ENCODE results near the gene PRG2. TPM values are rescaled to one million over a fixed set of nuclear protein-coding genes. Genes with fewer than 3 reads are reported as not detected.
A peak's percentile ranks its signal among the peaks of the same experiment; 100 is the strongest.

PRG2 gene
- total and polyA plus RNA-seq, 9 of the 15 experiments (the other 6 are each of a cell fraction or from before 2014, with no cell fraction given), result 1.8 to 78.0 (median 26.6) TPM

DNA sequence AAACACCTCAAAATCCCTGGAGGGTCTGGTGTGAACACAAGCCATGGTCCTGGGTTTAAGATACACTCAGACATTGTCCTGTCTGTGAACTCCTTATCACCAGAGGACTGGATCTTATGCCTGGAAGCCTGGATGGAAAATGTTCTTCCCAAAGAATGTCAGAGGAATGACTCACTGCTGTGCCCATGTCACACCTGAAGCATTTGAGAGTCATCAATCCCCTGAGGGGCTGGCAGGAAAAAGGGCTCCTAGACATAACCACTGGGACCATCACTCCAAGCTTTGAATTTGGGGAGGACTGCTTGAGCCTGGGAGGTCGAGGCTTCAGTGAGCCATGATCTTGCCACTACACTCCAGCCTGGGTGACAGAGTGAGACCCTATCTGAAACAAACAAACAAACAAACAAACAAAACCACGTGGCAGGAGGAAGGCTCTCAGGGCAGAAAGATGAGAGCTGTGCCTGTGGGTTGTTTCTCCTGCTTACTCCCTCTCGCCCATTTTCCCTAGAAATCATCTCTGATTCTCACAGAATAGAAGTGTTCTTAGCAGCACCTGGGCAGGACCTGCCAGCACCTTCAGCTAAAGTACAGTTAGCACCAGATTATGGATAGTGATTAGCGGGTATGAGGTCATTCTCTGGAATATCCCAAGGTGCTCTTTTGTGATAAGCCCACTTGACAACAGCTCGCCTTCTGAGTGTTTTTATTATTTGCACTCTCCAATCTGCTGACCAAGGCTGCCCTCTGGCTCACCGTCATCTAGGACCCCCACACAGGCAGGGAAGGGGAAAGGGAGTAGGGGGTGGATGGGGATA is 11.9 kb upstream of the PRG2 start (continued):
- TF ChIP-seq ZNF318 (IDR thresholded peaks at IDR 0.05; ENCODE audit: borderline replicate concordance in 1 of 2, low read depth in 1 of 2) (no peak), SMARCB1 (IDR thresholded peaks at IDR 0.05; ENCODE audit: insufficient read length, low read depth) (peak; percentile 26), ZNF717 (CRISPR knock-in tag; IDR thresholded peaks at IDR 0.05) (no peak), IRF1 (CRISPR knock-in tag; IDR thresholded peaks at IDR 0.05; ENCODE audit: borderline replicate concordance) (no peak), BHLHE40 (IDR thresholded peaks at IDR 0.05; ENCODE audit: low read length) (no peak; the same call in 1 of the 2 replicates), FOXK2 (conservative IDR thresholded peaks at IDR 0.05 in 1 of 2, IDR thresholded peaks at IDR 0.05 in 1 of 2; ENCODE audit: low read depth in 2 of 2) (peak; percentile 48 to 61; a peak in 2 of 4 replicates), ZNF668 (CRISPR knock-in tag; IDR thresholded peaks at IDR 0.05) (no peak), PTTG1 (tag; IDR thresholded peaks at IDR 0.05; ENCODE audit: low read depth) (no peak), RFX7 (CRISPR knock-in tag; IDR thresholded peaks at IDR 0.05) (no peak), ZNF324 (CRISPR knock-in tag; IDR thresholded peaks at IDR 0.05) (no peak), CBFA2T2 (conservative IDR thresholded peaks at IDR 0.05) (peak; percentile 82), MAX (CRISPR knock-in tag; IDR thresholded peaks at IDR 0.05) (no peak), ZNF165 (CRISPR knock-in tag; IDR thresholded peaks at IDR 0.05; ENCODE audit: borderline replicate concordance) (no peak), ZC3H8 (IDR thresholded peaks at IDR 0.05) (no peak), MED1 (CRISPR knock-in tag; IDR thresholded peaks at IDR 0.05; ENCODE audit: borderline replicate concordance) (no peak), SMAD3 (CRISPR knock-in tag; conservative IDR thresholded peaks at IDR 0.05) (no peak), HOMEZ (CRISPR knock-in tag; IDR thresholded peaks at IDR 0.05) (no peak)

Measured in K562 (cell line).